Ovary (tissue), 3 donors: ENCODE measurements around the gene ATP7B.

Source experiments
- POLR2A ChIP-seq: fragments of 450-650 bp; IDR thresholded peaks from one replicate; pipeline ENCODE4 v1.6.1; 2017; ENCODE audit warnings: antibody characterized with exemption, mild to moderate bottlenecking, moderate library complexity
- TF ChIP-seq, protein P1 (sequence below), 3 donors: fragments of 450-650 bp in 2 of 3; fragments of 200-600 bp in 1 of 3; IDR thresholded peaks; one replicate each; pipeline versions ENCODE4 v1.5.1 to v1.8.0; 2016 to 2022; ENCODE audit warnings: antibody characterized with exemption in 3 of 3, mild to moderate bottlenecking in 1 of 3
- donor health status: DM: no; HTN: no; CAD: no.

DNA sequence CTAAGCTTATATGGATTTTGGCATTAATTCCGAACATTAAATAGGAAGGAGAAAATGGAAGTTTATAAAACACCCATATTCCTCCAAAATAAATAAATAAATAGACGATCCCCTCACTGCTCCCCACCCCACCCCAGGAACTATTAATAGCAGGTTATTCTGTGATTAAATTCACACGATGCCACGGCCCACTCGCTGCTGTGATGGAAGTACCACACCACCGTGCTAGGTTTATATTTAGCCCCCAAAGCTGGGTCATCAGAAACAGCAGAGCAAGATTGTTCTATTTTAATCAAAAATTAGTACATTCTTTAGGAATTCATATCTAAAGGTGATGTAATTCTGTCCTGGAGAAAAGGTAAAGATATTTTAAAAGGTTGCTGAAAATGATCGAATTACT is 84.1 kb downstream of the ATP7B start:
- TF ChIP-seq, protein P1, sequence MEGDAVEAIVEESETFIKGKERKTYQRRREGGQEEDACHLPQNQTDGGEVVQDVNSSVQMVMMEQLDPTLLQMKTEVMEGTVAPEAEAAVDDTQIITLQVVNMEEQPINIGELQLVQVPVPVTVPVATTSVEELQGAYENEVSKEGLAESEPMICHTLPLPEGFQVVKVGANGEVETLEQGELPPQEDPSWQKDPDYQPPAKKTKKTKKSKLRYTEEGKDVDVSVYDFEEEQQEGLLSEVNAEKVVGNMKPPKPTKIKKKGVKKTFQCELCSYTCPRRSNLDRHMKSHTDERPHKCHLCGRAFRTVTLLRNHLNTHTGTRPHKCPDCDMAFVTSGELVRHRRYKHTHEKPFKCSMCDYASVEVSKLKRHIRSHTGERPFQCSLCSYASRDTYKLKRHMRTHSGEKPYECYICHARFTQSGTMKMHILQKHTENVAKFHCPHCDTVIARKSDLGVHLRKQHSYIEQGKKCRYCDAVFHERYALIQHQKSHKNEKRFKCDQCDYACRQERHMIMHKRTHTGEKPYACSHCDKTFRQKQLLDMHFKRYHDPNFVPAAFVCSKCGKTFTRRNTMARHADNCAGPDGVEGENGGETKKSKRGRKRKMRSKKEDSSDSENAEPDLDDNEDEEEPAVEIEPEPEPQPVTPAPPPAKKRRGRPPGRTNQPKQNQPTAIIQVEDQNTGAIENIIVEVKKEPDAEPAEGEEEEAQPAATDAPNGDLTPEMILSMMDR (IDR thresholded peaks at IDR 0.05) = no peak
- TF ChIP-seq POLR2A = no peak
